AG10803 (cell line): ENCODE measurements around the gene TUBG2.

Experiments used
- DNase-seq: peaks from one replicate; pipeline ENCODE4 v3.0.0; 2010; ENCODE audit warnings: low read depth
- H3K4me3 ChIP-seq: 2 replicates; pipeline ENCODE4 v1.5.1; 2011; ENCODE audit warnings: mild to moderate bottlenecking, low read length, control low read depth
- CTCF ChIP-seq: conservative IDR thresholded peaks from 2 replicates; pipeline ENCODE4 v1.5.1; 2011; ENCODE audit warnings: mild to moderate bottlenecking, low read length, control low read depth, inconsistent platforms

The TUBG2 gene

GRCh38 chr17:42687707-42688320 lies 28.7 kb downstream of the TUBG2 start:
- no peak for TF ChIP-seq CTCF
- no peak for DNase-seq
- no peak overlapping the region for H3K4me3 ChIP-seq

GRCh38 chr17:42690596-42690995 lies 31.5 kb downstream of the TUBG2 start:
- TF ChIP-seq CTCF = no peak
- H3K4me3 ChIP-seq = no peak overlapping the region
- DNase-seq = no peak

- no peak for TF ChIP-seq CTCF
- DNase-seq = no peak
- no peak overlapping the region for H3K4me3 ChIP-seq
These were observed 32.0 kb downstream of the TUBG2 start for GRCh38 chr17:42691021-42691545.

GRCh38 chr17:42692489-42692888 lies 33.4 kb downstream of the TUBG2 start:
- H3K4me3 ChIP-seq = no peak overlapping the region
- no peak for TF ChIP-seq CTCF
- DNase-seq = no peak

GRCh38 chr17:42694524-42694923 lies 35.4 kb downstream of the TUBG2 start:
- no peak for TF ChIP-seq CTCF
- no peak overlapping the region for H3K4me3 ChIP-seq
- no peak for DNase-seq

- no peak for TF ChIP-seq CTCF
- no peak for DNase-seq
- H3K4me3 ChIP-seq = no peak overlapping the region
These were observed 36.4 kb downstream of the TUBG2 start for GRCh38 chr17:42695500-42695899.

GRCh38 chr17:42697108-42697811 lies 38.2 kb downstream of the TUBG2 start:
- DNase-seq = no peak
- TF ChIP-seq CTCF = no peak
- H3K4me3 ChIP-seq = no peak overlapping the region
